Mucosa of rectum (tissue), 2 donors: ENCODE measurements around the gene MYH6.

ENCODE experiments used
- H3K27ac ChIP-seq, 2 donors: one replicate each; pipeline ENCODE4 v1.7.0; 2013; ENCODE audit warnings: inconsistent platforms in 2 of 2, low read depth in 2 of 2, low read length in 2 of 2
- H3K27me3 ChIP-seq, 2 donors: one replicate each; pipeline ENCODE4 v1.7.0; 2013; ENCODE audit warnings: low read length in 2 of 2; ENCODE audit not compliant: control insufficient read depth in 2 of 2, insufficient read depth in 2 of 2
- H3K36me3 ChIP-seq, 2 donors: one replicate each; pipeline ENCODE4 v1.7.0; 2013; ENCODE audit warnings: low read length in 2 of 2; ENCODE audit not compliant: control insufficient read depth in 2 of 2, insufficient read depth in 2 of 2
- H3K4me1 ChIP-seq, 2 donors: one replicate each; pipeline ENCODE4 v1.7.0; 2013; ENCODE audit warnings: low read length in 2 of 2, mild to moderate bottlenecking in 1 of 2; ENCODE audit not compliant: control insufficient read depth in 2 of 2, insufficient read depth in 2 of 2
- H3K4me3 ChIP-seq, 2 donors: one replicate each; pipeline ENCODE4 v1.7.0; 2013; ENCODE audit warnings: low read length in 2 of 2
- H3K9ac ChIP-seq, 2 donors: one replicate each; pipeline ENCODE4 v1.7.0; 2013; ENCODE audit warnings: low read length in 2 of 2, low read depth in 1 of 2, mild to moderate bottlenecking in 1 of 2
- H3K9me3 ChIP-seq, 2 donors: one replicate each; pipeline ENCODE4 v1.7.0; 2013; ENCODE audit warnings: low read length in 2 of 2; ENCODE audit not compliant: control insufficient read depth in 2 of 2
- donor health status: healthy.
- donor health status: Normal muscosa, but diverticular disease.

The MYH6 gene

GRCh38 chr14:23444314-23444713 lies 36.2 kb upstream of the MYH6 start:
- H3K9ac ChIP-seq: no peak overlapping the region
- H3K27me3 ChIP-seq: no peaks in the 10 kb centered on the region
- no peaks in the 10 kb centered on the region for H3K36me3 ChIP-seq
- peaks cover 18 to 28% of the 10 kb centered on the region in 2 donors for H3K4me1 ChIP-seq
- no peaks in the 10 kb centered on the region for H3K9me3 ChIP-seq
- no peak overlapping the region for H3K27ac ChIP-seq
- H3K4me3 ChIP-seq: no peak overlapping the region

- H3K4me1 ChIP-seq: peaks cover 18 to 28% of the 10 kb centered on the region in 2 donors
- no peaks in the 10 kb centered on the region for H3K27me3 ChIP-seq
- no peaks in the 10 kb centered on the region for H3K9me3 ChIP-seq
- H3K9ac ChIP-seq: no peak overlapping the region
- no peaks in the 10 kb centered on the region for H3K36me3 ChIP-seq
- no peak overlapping the region for H3K4me3 ChIP-seq
- no peak overlapping the region for H3K27ac ChIP-seq
These were observed 35.8 kb upstream of the MYH6 start for GRCh38 chr14:23443881-23444280.

GRCh38 chr14:23443411-23443812 lies 35.3 kb upstream of the MYH6 start:
- no peak overlapping the region for H3K9ac ChIP-seq
- peaks cover 16 to 25% of the 10 kb centered on the region in 2 donors for H3K4me1 ChIP-seq
- no peak overlapping the region for H3K27ac ChIP-seq
- no peak overlapping the region for H3K4me3 ChIP-seq
- no peaks in the 10 kb centered on the region for H3K9me3 ChIP-seq
- no peaks in the 10 kb centered on the region for H3K27me3 ChIP-seq
- H3K36me3 ChIP-seq: no peaks in the 10 kb centered on the region

- Histone ChIP-seq H3K4me1 (peaks cover 16 to 20% of the 10 kb centered on the region in 2 donors), H3K9ac (no peak overlapping the region), H3K9me3 (no peaks in the 10 kb centered on the region), H3K36me3 (no peaks in the 10 kb centered on the region), H3K4me3 (no peak overlapping the region), H3K27ac (no peak overlapping the region), H3K27me3 (no peaks in the 10 kb centered on the region)
These were observed 34.8 kb upstream of the MYH6 start for GRCh38 chr14:23442721-23443356.

GRCh38 chr14:23441076-23441475 lies 33.0 kb upstream of the MYH6 start:
- peaks cover under 1 to 3% of the 10 kb centered on the region in 2 donors for H3K4me1 ChIP-seq
- no peaks in the 10 kb centered on the region for H3K9me3 ChIP-seq
- no peak overlapping the region for H3K9ac ChIP-seq
- no peak overlapping the region for H3K27ac ChIP-seq
- no peaks in the 10 kb centered on the region for H3K27me3 ChIP-seq
- no peaks in the 10 kb centered on the region for H3K36me3 ChIP-seq
- no peak overlapping the region for H3K4me3 ChIP-seq

- Histone ChIP-seq H3K36me3 (no peaks in the 10 kb centered on the region), H3K9me3 (no peaks in the 10 kb centered on the region), H3K4me3 (no peak overlapping the region), H3K27ac (no peak overlapping the region), H3K9ac (no peak overlapping the region), H3K4me1 (no peaks in the 10 kb centered on the region), H3K27me3 (no peaks in the 10 kb centered on the region)
These were observed 31.2 kb upstream of the MYH6 start for GRCh38 chr14:23439107-23439835.

- Histone ChIP-seq H3K27ac (no peak overlapping the region), H3K36me3 (no peaks in the 10 kb centered on the region), H3K4me1 (no peaks in the 10 kb centered on the region), H3K4me3 (no peak overlapping the region), H3K27me3 (no peaks in the 10 kb centered on the region), H3K9ac (no peak overlapping the region), H3K9me3 (no peaks in the 10 kb centered on the region)
These were observed 30.3 kb upstream of the MYH6 start for GRCh38 chr14:23438101-23438971.

GRCh38 chr14:23437133-23438100 lies 29.3 kb upstream of the MYH6 start:
- H3K9me3 ChIP-seq: no peaks in the 10 kb centered on the region
- no peaks in the 10 kb centered on the region for H3K4me1 ChIP-seq
- no peak overlapping the region for H3K9ac ChIP-seq
- H3K27ac ChIP-seq: no peak overlapping the region
- no peaks in the 10 kb centered on the region for H3K27me3 ChIP-seq
- H3K4me3 ChIP-seq: no peak overlapping the region
- H3K36me3 ChIP-seq: no peaks in the 10 kb centered on the region

- H3K27me3 ChIP-seq: no peaks in the 10 kb centered on the region
- no peak overlapping the region for H3K27ac ChIP-seq
- H3K4me1 ChIP-seq: no peaks in the 10 kb centered on the region
- H3K9ac ChIP-seq: no peak overlapping the region
- no peak overlapping the region for H3K4me3 ChIP-seq
- H3K9me3 ChIP-seq: no peaks in the 10 kb centered on the region
- H3K36me3 ChIP-seq: no peaks in the 10 kb centered on the region
These were observed 28.5 kb upstream of the MYH6 start for GRCh38 chr14:23436327-23437132.
